ENCODE results near the gene RPAP2. TPM values are rescaled to one million over a fixed set of nuclear protein-coding genes. Genes with fewer than 3 reads are reported as not detected.
"Not testable (repeated sequence)": the region's sequence is repeated elsewhere in the genome, so short reads cannot be mapped to it uniquely, and the experiment has no call there.

The RPAP2 gene
- total RNA-seq (10 to 100 TPM; 29.5 to 50.7 (median 42.3) TPM), polyA plus RNA-seq (10 to 100 TPM; 21.3 to 24.8 TPM), total RNA-seq (50.2 reads per million, percentile 71 among the genes with 10 or more reads in this experiment)

- peaks cover 10 to 19% of the 10 kb centered on the region in 2 donors for H3K4me1 ChIP-seq (ENCODE audit: control insufficient read depth in 2 of 2, insufficient read depth in 2 of 2, low read length in 2 of 2)
- CTCF ChIA-PET = interaction anchor here (0.7 to 1.5 kb wide), 7 partner anchors 12 to 661 kb away, joined by 3 to 7 read pairs (median 3); no protein-coding TSS in a partner anchor
- H3K27ac Mint-ChIP-seq = peak within 1 kb of the TSS; percentile 91 to 99 (median 97)
- no peaks in the 10 kb centered on the region for H3K27me3 ChIP-seq (ENCODE audit: control insufficient read depth in 2 of 2, insufficient read depth in 2 of 2, low read length in 2 of 2)
- H3K27me3 Mint-ChIP-seq = no peaks in the 10 kb centered on the region
- POLR2A ChIA-PET = interaction anchor here (0.6 to 2.3 kb wide), 6 partner anchors 9 to 531 kb away, joined by 3 to 14 read pairs (median 4); no protein-coding TSS in a partner anchor
- peak; percentile 55 to 86 (median 75) for DNase-seq
- peaks cover 30 to 61% (median 48%) of the 10 kb centered on the region in 7 donors for H3K4me1 Mint-ChIP-seq
- H3K4me3 Mint-ChIP-seq = peak within 1 kb of the TSS; percentile 93 to 99 (median 97)
- intact Hi-C loops (cut with micrococcal nuclease) = loop anchor here (1.0 to 10.0 kb wide), 13 partner anchors 15 to 1134 kb away; partner anchors contain the start of genes CDC7 (in 2 of the 2), BTBD8 (in 1 of the 2), RPL5 (in 1 of the 2) and TGFBR3 (in 1 of the 2)
- ATAC-seq = peak; percentile 97
- H3K36me3 Mint-ChIP-seq = peaks cover 10 to 27% (median 17%) of the 10 kb centered on the region in 5 donors
- H3K27ac ChIP-seq (ENCODE audit: low read depth, low read length) = peak within 1 kb of the TSS; percentile 98
- peak within 1 kb of the TSS; percentile 93 for H3K4me3 ChIP-seq (ENCODE audit: low read length)
- no peaks in the 10 kb centered on the region for H3K9me3 ChIP-seq (ENCODE audit: control insufficient read depth in 2 of 3, low read length in 3 of 3)
- H3K9me3 Mint-ChIP-seq = no peaks in the 10 kb centered on the region
- peaks cover 0 to 20% (median 0%) of the 10 kb centered on the region in 3 experiments for H3K36me3 ChIP-seq (ENCODE audit: control insufficient read depth in 2 of 3, insufficient read depth in 3 of 3, low read length in 3 of 3)
These were observed at the start of gene RPAP2, which contains the start of gene GLMN for GRCh38 chr1:92298573-92299476. Gene RPAP2 (plus strand): TSS chr1:92299059. CDS start chr1:92299074, 15 bp downstream. Gene GLMN (minus strand): TSS chr1:92298987. CDS start chr1:92297999, 988 bp downstream.

GRCh38 chr1:92254714-92255113, 44.1 kb upstream of the RPAP2 start:
- ATAC-seq; H3K27me3 ChIP-seq (ENCODE audit: control insufficient read depth in 2 of 2, insufficient read depth in 2 of 2, low read length in 2 of 2); H3K27ac ChIP-seq (ENCODE audit: low read depth, low read length); H3K4me1 ChIP-seq (ENCODE audit: control insufficient read depth in 2 of 2, insufficient read depth in 2 of 2, low read length in 2 of 2); POLR2A ChIA-PET; H3K9me3 ChIP-seq (ENCODE audit: control insufficient read depth in 2 of 3, low read length in 3 of 3); H3K4me3 Mint-ChIP-seq; H3K4me1 Mint-ChIP-seq; DNase-seq; H3K4me3 ChIP-seq (ENCODE audit: low read length); H3K27me3 Mint-ChIP-seq: not testable (repeated sequence)
- Mint-ChIP-seq H3K36me3 (peaks cover 36 to 73% (median 68%) of the 10 kb centered on the region in 5 donors), H3K9me3 (peaks cover 7 to 37% (median 20%) of the 10 kb centered on the region in 11 donors), H3K27ac (peak overlapping the region in 1 of 9 donors; percentile 23)
- CTCF ChIA-PET = interaction anchor here (0.6 to 0.7 kb wide), 2 partner anchors 29 to 33 kb away, joined by 3 to 5 read pairs; no protein-coding TSS in a partner anchor
- intact Hi-C loops (cut with micrococcal nuclease) = loop anchor here in 1 of 2 donors (10.0 kb wide), 1 partner anchor 60 kb away; no protein-coding TSS in a partner anchor
- H3K36me3 ChIP-seq (ENCODE audit: control insufficient read depth in 2 of 3, insufficient read depth in 3 of 3, low read length in 3 of 3) = peaks cover 0 to 27% (median 0%) of the 10 kb centered on the region in 3 experiments

DNA sequence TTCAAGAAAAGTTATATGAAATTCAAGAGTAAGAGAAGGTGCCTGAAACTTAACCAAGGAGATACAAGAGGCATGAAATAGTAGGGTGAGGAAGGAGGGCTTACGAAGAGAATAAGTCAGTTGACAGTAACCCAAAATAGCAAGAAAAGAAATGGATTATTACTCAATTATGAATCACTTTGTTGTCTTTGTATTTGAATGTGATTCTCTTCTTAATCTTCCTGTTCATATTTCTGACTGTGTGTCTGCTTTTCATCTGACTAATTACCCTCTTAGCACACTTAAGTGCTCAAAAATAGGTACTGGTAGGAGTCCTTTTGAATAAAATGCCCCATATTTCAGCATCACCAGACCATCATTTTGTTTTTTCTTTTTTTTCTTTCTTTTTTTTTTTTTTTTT, 39.5 kb upstream of the RPAP2 start:
- no peak for ATAC-seq
- Histone ChIP-seq H3K36me3 (ENCODE audit: control insufficient read depth in 2 of 3, insufficient read depth in 3 of 3, low read length in 3 of 3) (peaks cover 5 to 33% (median 8%) of the 10 kb centered on the region in 3 experiments), H3K4me3 (ENCODE audit: low read length) (no peak overlapping the region), H3K9me3 (ENCODE audit: control insufficient read depth in 2 of 3, low read length in 3 of 3) (no peaks in the 10 kb centered on the region), H3K27me3 (ENCODE audit: control insufficient read depth in 2 of 2, insufficient read depth in 2 of 2, low read length in 2 of 2) (no peaks in the 10 kb centered on the region), H3K4me1 (ENCODE audit: control insufficient read depth in 2 of 2, insufficient read depth in 2 of 2, low read length in 2 of 2) (no peaks in the 10 kb centered on the region), H3K27ac (ENCODE audit: low read depth, low read length) (no peak overlapping the region)
- intact Hi-C loops (cut with micrococcal nuclease) = loop anchor here in 1 of 2 donors (10.0 kb wide), 1 partner anchor 65 kb away; no protein-coding TSS in a partner anchor
- Mint-ChIP-seq H3K36me3 (peaks cover 28 to 89% (median 78%) of the 10 kb centered on the region in 5 donors), H3K9me3 (peaks cover 3 to 25% (median 15%) of the 10 kb centered on the region in 11 donors), H3K27me3 (no peaks in the 10 kb centered on the region), H3K4me1 (peaks cover 0 to 8% (median 0%) of the 10 kb centered on the region in 7 donors), H3K4me3 (no peak overlapping the region), H3K27ac (no peak overlapping the region)
- no peak for DNase-seq
- ChIA-PET POLR2A (no interaction called here), CTCF (no interaction called here)

DNA sequence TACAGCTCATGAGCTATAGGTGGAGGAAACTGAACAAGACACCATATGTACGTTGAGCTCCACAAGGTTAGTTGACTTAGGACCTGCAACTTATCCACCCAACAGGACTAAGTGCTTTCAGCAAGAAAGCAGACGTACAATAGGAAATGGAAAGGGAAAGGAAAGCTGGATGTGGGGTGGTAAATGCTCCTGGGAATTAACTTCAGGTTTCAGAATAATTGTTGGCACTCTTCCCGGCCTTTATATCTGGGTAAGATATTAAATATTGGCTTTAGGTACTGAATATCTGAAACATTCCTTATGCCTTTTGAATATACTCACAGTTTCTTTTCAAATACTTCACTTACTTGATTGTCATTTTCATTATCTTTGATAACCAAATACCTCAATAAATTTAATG, 36.3 kb upstream of the RPAP2 start:
- ChIA-PET POLR2A (no interaction called here), CTCF (no interaction called here)
- peaks cover 7 to 67% (median 53%) of the 10 kb centered on the region in 5 donors for H3K36me3 Mint-ChIP-seq
- DNase-seq (no peak), ATAC-seq (no peak)
- H3K27ac Mint-ChIP-seq = no peak overlapping the region
- Histone ChIP-seq H3K9me3 (ENCODE audit: control insufficient read depth in 2 of 3, low read length in 3 of 3) (no peaks in the 10 kb centered on the region), H3K27ac (ENCODE audit: low read depth, low read length) (no peak overlapping the region), H3K4me3 (ENCODE audit: low read length) (no peak overlapping the region), H3K36me3 (ENCODE audit: control insufficient read depth in 2 of 3, insufficient read depth in 3 of 3, low read length in 3 of 3) (peaks cover 5 to 38% (median 14%) of the 10 kb centered on the region in 3 experiments), H3K27me3 (ENCODE audit: control insufficient read depth in 2 of 2, insufficient read depth in 2 of 2, low read length in 2 of 2) (no peaks in the 10 kb centered on the region), H3K4me1 (ENCODE audit: control insufficient read depth in 2 of 2, insufficient read depth in 2 of 2, low read length in 2 of 2) (no peaks in the 10 kb centered on the region)
- H3K4me1 Mint-ChIP-seq = peaks cover 0 to 2% (median 0%) of the 10 kb centered on the region in 7 donors
- no peak overlapping the region for H3K4me3 Mint-ChIP-seq
- peaks cover 0 to 2% (median 0%) of the 10 kb centered on the region in 11 donors for H3K9me3 Mint-ChIP-seq
- intact Hi-C loops (cut with micrococcal nuclease) = no loop called here
- no peaks in the 10 kb centered on the region for H3K27me3 Mint-ChIP-seq

- Histone ChIP-seq H3K9me3 (ENCODE audit: control insufficient read depth in 2 of 3, low read length in 3 of 3) (no peaks in the 10 kb centered on the region), H3K4me1 (ENCODE audit: control insufficient read depth in 2 of 2, insufficient read depth in 2 of 2, low read length in 2 of 2) (no peaks in the 10 kb centered on the region), H3K36me3 (ENCODE audit: control insufficient read depth in 2 of 3, insufficient read depth in 3 of 3, low read length in 3 of 3) (peaks cover 3 to 27% (median 6%) of the 10 kb centered on the region in 3 experiments), H3K4me3 (ENCODE audit: low read length) (no peak overlapping the region), H3K27ac (ENCODE audit: low read depth, low read length) (no peak overlapping the region), H3K27me3 (ENCODE audit: control insufficient read depth in 2 of 2, insufficient read depth in 2 of 2, low read length in 2 of 2) (no peaks in the 10 kb centered on the region)
- no peak overlapping the region for H3K4me3 Mint-ChIP-seq
- no peaks in the 10 kb centered on the region for H3K27me3 Mint-ChIP-seq
- intact Hi-C loops (cut with micrococcal nuclease) = loop anchor here in 1 of 2 donors (2.0 kb wide), 1 partner anchor 18 kb away; no protein-coding TSS in a partner anchor
- CTCF ChIA-PET = interaction anchor here (0.6 to 0.8 kb wide), 3 partner anchors 21 to 373 kb away, joined by 3 to 5 read pairs (median 4); no protein-coding TSS in a partner anchor
- ATAC-seq = no peak
- H3K27ac Mint-ChIP-seq = no peak overlapping the region
- DNase-seq = no peak
- H3K9me3 Mint-ChIP-seq = no peaks in the 10 kb centered on the region
- H3K36me3 Mint-ChIP-seq = peaks cover 19 to 61% (median 56%) of the 10 kb centered on the region in 5 donors
- H3K4me1 Mint-ChIP-seq = peaks cover 0 to 19% (median 5%) of the 10 kb centered on the region in 7 donors
- POLR2A ChIA-PET = interaction anchor here (0.6 kb wide), 1 partner anchor 310 kb away, joined by 3 read pairs; no protein-coding TSS in a partner anchor
These were observed 25.8 kb upstream of the RPAP2 start for GRCh38 chr1:92273039-92273438.

- Histone ChIP-seq H3K9me3 (ENCODE audit: control insufficient read depth in 2 of 3, low read length in 3 of 3) (no peaks in the 10 kb centered on the region), H3K4me1 (ENCODE audit: control insufficient read depth in 2 of 2, insufficient read depth in 2 of 2, low read length in 2 of 2) (no peaks in the 10 kb centered on the region), H3K4me3 (ENCODE audit: low read length) (no peak overlapping the region), H3K27ac (ENCODE audit: low read depth, low read length) (no peak overlapping the region), H3K27me3 (ENCODE audit: control insufficient read depth in 2 of 2, insufficient read depth in 2 of 2, low read length in 2 of 2) (no peaks in the 10 kb centered on the region), H3K36me3 (ENCODE audit: control insufficient read depth in 2 of 3, insufficient read depth in 3 of 3, low read length in 3 of 3) (peaks cover 3 to 35% (median 6%) of the 10 kb centered on the region in 3 experiments)
- ATAC-seq = no peak
- Mint-ChIP-seq H3K4me3 (no peak overlapping the region), H3K27ac (peak overlapping the region in 1 of 9 donors; percentile 39), H3K9me3 (no peaks in the 10 kb centered on the region), H3K27me3 (no peaks in the 10 kb centered on the region), H3K4me1 (peaks cover 0 to 24% (median 5%) of the 10 kb centered on the region in 7 donors), H3K36me3 (peaks cover 21 to 60% (median 50%) of the 10 kb centered on the region in 5 donors)
- CTCF ChIA-PET = no interaction called here
- POLR2A ChIA-PET = no interaction called here
- no peak for DNase-seq
- intact Hi-C loops (cut with micrococcal nuclease) = no loop called here
These were observed 23.9 kb upstream of the RPAP2 start for GRCh38 chr1:92274939-92275338.
